Sigmoid colon (tissue), 7 donors: ENCODE data around the gene RNF207. TPM values are rescaled to one million over a fixed set of nuclear protein-coding genes. Genes with fewer than 3 reads are reported as not detected.

Experiments used
- DNase-seq: peaks from one replicate; pipeline ENCODE4 v3.0.0-alpha.2; 2019
- H3K27ac ChIP-seq, 4 donors: fragments of 200-600 bp; sonication (generic); one replicate each; pipeline ENCODE4 v1.5.1; 2016 to 2019; ENCODE audit warnings: mild to moderate bottlenecking in 1 of 4
- H3K27me3 ChIP-seq, 3 donors: fragments of 200-600 bp; sonication (generic); one replicate each; pipeline ENCODE4 v1.5.1; 2019; ENCODE audit warnings: mild to moderate bottlenecking in 1 of 3
- H3K36me3 ChIP-seq, 4 donors: fragments of 200-600 bp; sonication (generic); one replicate each; pipeline ENCODE4 v1.5.1; 2016 to 2019
- H3K4me1 ChIP-seq, 4 donors: fragments of 200-600 bp; sonication (generic); one replicate each; pipeline ENCODE4 v1.5.1; 2017 to 2019
- H3K4me3 ChIP-seq, 4 donors: fragments of 200-600 bp; sonication (generic); one replicate each; pipeline ENCODE4 v1.5.1; 2017 to 2019; ENCODE audit warnings: mild to moderate bottlenecking in 2 of 4, moderate library complexity in 1 of 4
- H3K9me3 ChIP-seq, 4 donors: fragments of 200-600 bp in 3 of 4; sonication (generic) in 3 of 4; one replicate each; pipeline versions ENCODE4 v1.5.1 to v1.6.1; 2013 to 2019
- CTCF ChIP-seq, 4 experiments: fragments of 450-650 bp in 3 of 4; fragments of 200-600 bp in 1 of 4; IDR thresholded peaks; one replicate each; pipeline ENCODE4 v1.5.1; 2016 to 2019; ENCODE audit warnings: antibody characterized with exemption in 4 of 4, mild to moderate bottlenecking in 3 of 4, moderate library complexity in 2 of 4
- EP300 ChIP-seq, 4 donors: sonication (generic); formaldehyde crosslinking; IDR thresholded peaks; one replicate each; pipeline ENCODE4 v1.6.1; 2017; ENCODE audit warnings: antibody characterized with exemption in 4 of 4
- POLR2A ChIP-seq, 2 donors: fragments of 450-650 bp; IDR thresholded peaks; one replicate each; pipeline ENCODE4 v1.6.1; 2016; ENCODE audit warnings: antibody characterized with exemption in 2 of 2, mild to moderate bottlenecking in 2 of 2, moderate library complexity in 2 of 2
- POLR2AphosphoS5 ChIP-seq, 4 donors: sonication (generic); formaldehyde crosslinking; IDR thresholded peaks; one replicate each; pipeline ENCODE4 v1.6.1; 2017; ENCODE audit warnings: antibody characterized with exemption in 4 of 4
- WGBS, 2 donors: extraction: QIAGEN DNeasy Blood & Tissue Kit; methylation state at CpG; one replicate each; pipeline ENCODE4 v1.1.7; 2013; 5-methylcytosine and 5-hydroxymethylcytosine counted together
- intact Hi-C: fragments of 100-400 bp; cut with DNase I; formaldehyde crosslinking; loops from one replicate; pipeline ENCODE4 v1.15.1; 2023
- polyA plus RNA-seq, 3 donors: library from polyadenylated mRNA; stranded (reverse); fragments of 200-250 nt; gene quantifications; one replicate each; pipeline ENCODE4 v1.2.3, GENCODE V29; 2013
- total RNA-seq, 4 donors: library from RNA; depleted of rRNA; stranded (reverse); fragments of >200 nt; gene quantifications; one replicate each; pipeline ENCODE4 v1.1.0, GENCODE V29; 2016
- donor health status: healthy with polysubstance abuse.
- donor health status: Bipolar disorder and iron deficiency.
- donor health status: healthy.

Gene RNF207
- total and polyA plus RNA-seq, 7 donors: 5.3 to 24.3 (median 13.3) TPM

- H3K4me3 ChIP-seq: no peak overlapping the region
- H3K4me1 ChIP-seq: peaks cover 2 to 15% (median 11%) of the 10 kb centered on the region in 4 donors
- no peak for DNase-seq
- WGBS, 2 donors: 90 to 93% methylated on average over 19 of the region's 19 CpGs
- TF ChIP-seq POLR2AphosphoS5 (IDR thresholded peaks at IDR 0.05) (no peak), EP300 (IDR thresholded peaks at IDR 0.05) (no peak), POLR2A (IDR thresholded peaks at IDR 0.05) (no peak), CTCF (IDR thresholded peaks at IDR 0.05) (no peak)
- H3K27me3 ChIP-seq: peaks cover 8 to 65% (median 52%) of the 10 kb centered on the region in 3 donors
- intact Hi-C loops: no loop called here
- H3K9me3 ChIP-seq: no peaks in the 10 kb centered on the region
- no peak overlapping the region for H3K27ac ChIP-seq
- H3K36me3 ChIP-seq: peaks cover 0 to 4% (median 0%) of the 10 kb centered on the region in 4 donors
Observed at GRCh38 chr1:6251233-6251632, 45.3 kb downstream of the RNF207 start.

- Histone ChIP-seq H3K27me3 (peaks cover 4 to 59% (median 46%) of the 10 kb centered on the region in 3 donors), H3K27ac (no peak overlapping the region), H3K9me3 (no peaks in the 10 kb centered on the region), H3K36me3 (peaks cover 0 to 4% (median 0%) of the 10 kb centered on the region in 4 donors), H3K4me3 (no peak overlapping the region), H3K4me1 (peaks cover 0 to 9% (median 8%) of the 10 kb centered on the region in 4 donors)
- DNase-seq: no peak
- no peak for TF ChIP-seq CTCF (IDR thresholded peaks at IDR 0.05)
- TF ChIP-seq POLR2A (IDR thresholded peaks at IDR 0.05): no peak
- no peak for TF ChIP-seq POLR2AphosphoS5 (IDR thresholded peaks at IDR 0.05)
- no peak for TF ChIP-seq EP300 (IDR thresholded peaks at IDR 0.05)
- WGBS, 2 donors: 80 to 86% methylated on average over 15 of the region's 15 CpGs
- intact Hi-C loops: no loop called here
Observed at GRCh38 chr1:6251681-6252373, 45.9 kb downstream of the RNF207 start.

- TF ChIP-seq POLR2A (IDR thresholded peaks at IDR 0.05): no peak
- TF ChIP-seq POLR2AphosphoS5 (IDR thresholded peaks at IDR 0.05): no peak
Observed at GRCh38 chr1:6252374-6252710, 46.4 kb downstream of the RNF207 start.

GRCh38 chr1:6253380-6253779 lies 47.5 kb downstream of the RNF207 start:
- H3K9me3 ChIP-seq: no peaks in the 10 kb centered on the region
- H3K4me1 ChIP-seq: peaks cover 0 to 9% (median 7%) of the 10 kb centered on the region in 4 donors
- WGBS, 2 donors: 94 to 96% methylated on average over 9 of the region's 9 CpGs
- H3K36me3 ChIP-seq: peaks cover 0 to 4% (median 0%) of the 10 kb centered on the region in 4 donors
- no peak overlapping the region for H3K4me3 ChIP-seq
- DNase-seq: no peak
- H3K27ac ChIP-seq: no peak overlapping the region
- TF ChIP-seq POLR2AphosphoS5 (IDR thresholded peaks at IDR 0.05): no peak
- no peak for TF ChIP-seq POLR2A (IDR thresholded peaks at IDR 0.05)
- no peak for TF ChIP-seq EP300 (IDR thresholded peaks at IDR 0.05)
- TF ChIP-seq CTCF (IDR thresholded peaks at IDR 0.05): no peak
- intact Hi-C loops: no loop called here
- peaks cover 4 to 43% (median 32%) of the 10 kb centered on the region in 3 donors for H3K27me3 ChIP-seq

More at GRCh38 chr1:6252374-6252710, 46.4 kb downstream of the RNF207 start:
- Histone ChIP-seq H3K27ac (no peak overlapping the region), H3K4me1 (peaks cover 0 to 9% (median 7%) of the 10 kb centered on the region in 4 donors), H3K27me3 (peaks cover 4 to 53% (median 43%) of the 10 kb centered on the region in 3 donors), H3K9me3 (no peaks in the 10 kb centered on the region), H3K36me3 (peaks cover 0 to 4% (median 0%) of the 10 kb centered on the region in 4 donors), H3K4me3 (no peak overlapping the region)
- 86 to 93% methylated on average over 4 of the region's 4 CpGs for WGBS, 2 donors
- DNase-seq: no peak
- intact Hi-C loops: no loop called here

GRCh38 chr1:6254691-6255090 lies 48.8 kb downstream of the RNF207 start:
- no peaks in the 10 kb centered on the region for H3K9me3 ChIP-seq
- intact Hi-C loops: no loop called here
- no peak overlapping the region for H3K27ac ChIP-seq
- no peak for TF ChIP-seq EP300 (IDR thresholded peaks at IDR 0.05)
- TF ChIP-seq POLR2AphosphoS5 (IDR thresholded peaks at IDR 0.05): no peak
- no peak for TF ChIP-seq CTCF (IDR thresholded peaks at IDR 0.05)
- TF ChIP-seq POLR2A (IDR thresholded peaks at IDR 0.05): no peak
- H3K27me3 ChIP-seq: peaks cover 4 to 37% (median 21%) of the 10 kb centered on the region in 3 donors
- H3K4me3 ChIP-seq: no peak overlapping the region
- H3K4me1 ChIP-seq: peaks cover 0 to 7% (median 4%) of the 10 kb centered on the region in 4 donors
- H3K36me3 ChIP-seq: peaks cover 0 to 4% (median 0%) of the 10 kb centered on the region in 4 donors
- 90 to 93% methylated on average over 16 of the region's 16 CpGs for WGBS, 2 donors
- DNase-seq: no peak
